Upper lobe of right lung (tissue), 1 donor: Measurements from ENCODE around the gene YTHDF1. TPM values are rescaled to one million over a fixed set of nuclear protein-coding genes. Genes with fewer than 3 reads are reported as not detected.

Experiments used
- ATAC-seq: fragments of 200-7000 bp; cut with Tn5 transposase; one replicate; pipeline ENCODE4 v1.9.1; 2020; ENCODE audit warnings: mild to moderate bottlenecking, moderate library complexity
- DNase-seq: peaks from one replicate; pipeline ENCODE4 v3.0.0-alpha.2; 2020
- H3K27ac ChIP-seq: fragments of 200-600 bp; one replicate; pipeline ENCODE4 v1.8.0; 2022
- H3K27me3 ChIP-seq: fragments of 200-600 bp; one replicate; pipeline ENCODE4 v1.8.0; 2022; ENCODE audit warnings: mild to moderate bottlenecking
- H3K36me3 ChIP-seq: fragments of 200-600 bp; one replicate; pipeline ENCODE4 v1.8.0; 2022
- H3K4me1 ChIP-seq: fragments of 200-600 bp; one replicate; pipeline ENCODE4 v1.8.0; 2022
- H3K4me3 ChIP-seq: fragments of 200-600 bp; one replicate; pipeline ENCODE4 v1.8.0; 2022; ENCODE audit warnings: mild to moderate bottlenecking
- H3K9me3 ChIP-seq: fragments of 200-600 bp; one replicate; pipeline ENCODE4 v1.8.0; 2022
- intact Hi-C: fragments of 100-400 bp; cut with DNase I; formaldehyde crosslinking; loops from one replicate; pipeline ENCODE4 v1.11.0; 2022
- total RNA-seq: library from RNA; stranded (reverse); fragmentation: NEBNext Ultra II Directional; extraction: Animal tissue kit (Norgen Biotek cat#: 25700); gene quantifications from one replicate; pipeline ENCODE4 v1.2.1, GENCODE V29; 2021
- TF ChIP-seq, protein P1 (sequence below): fragments of 200-600 bp; IDR thresholded peaks from one replicate; pipeline ENCODE4 v1.8.0; 2022; ENCODE audit warnings: antibody characterized with exemption
- donor health status: DM: no; HTN: yes; CAD: no; lungs with severe emphysema.

Gene YTHDF1
- total RNA-seq, 1 donor from 2014 or later, result 36.9 TPM

DNA sequence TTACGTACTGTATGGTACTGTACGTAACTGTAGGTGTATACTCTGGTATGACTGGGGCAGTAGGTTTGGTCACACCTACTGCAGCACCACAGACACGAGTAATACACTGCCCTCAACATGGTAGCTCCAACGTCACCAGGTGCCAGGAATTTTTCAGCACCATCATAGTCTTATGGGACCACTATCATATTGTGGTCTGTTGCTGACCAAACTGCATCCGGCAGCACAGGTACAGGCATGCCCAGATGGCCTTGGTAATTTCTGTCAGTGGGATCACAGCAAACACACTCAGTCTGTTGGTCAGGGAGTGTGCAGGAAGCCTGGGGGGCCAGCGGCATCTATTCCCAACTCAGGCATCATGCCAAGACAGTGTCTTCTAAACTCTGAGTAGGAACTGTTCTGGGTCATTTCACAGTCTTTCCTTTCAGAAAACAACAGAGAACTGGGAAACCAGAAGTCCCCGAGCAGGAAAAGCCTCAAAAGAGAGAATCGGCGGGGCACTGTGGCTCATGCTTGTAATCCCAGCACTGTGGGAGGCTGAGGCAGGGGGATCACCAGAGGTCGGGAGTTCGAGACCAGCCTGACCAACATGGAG lies 5.8 kb downstream of the YTHDF1 start:
- DNase-seq, result no peak
- Histone ChIP-seq H3K27ac (no peak overlapping the region), H3K4me1 (peaks cover 26% of the 10 kb centered on the region), H3K9me3 (no peaks in the 10 kb centered on the region), H3K27me3 (no peaks in the 10 kb centered on the region), H3K36me3 (peaks cover 87% of the 10 kb centered on the region), H3K4me3 (no peak overlapping the region)
- TF ChIP-seq, protein P1, sequence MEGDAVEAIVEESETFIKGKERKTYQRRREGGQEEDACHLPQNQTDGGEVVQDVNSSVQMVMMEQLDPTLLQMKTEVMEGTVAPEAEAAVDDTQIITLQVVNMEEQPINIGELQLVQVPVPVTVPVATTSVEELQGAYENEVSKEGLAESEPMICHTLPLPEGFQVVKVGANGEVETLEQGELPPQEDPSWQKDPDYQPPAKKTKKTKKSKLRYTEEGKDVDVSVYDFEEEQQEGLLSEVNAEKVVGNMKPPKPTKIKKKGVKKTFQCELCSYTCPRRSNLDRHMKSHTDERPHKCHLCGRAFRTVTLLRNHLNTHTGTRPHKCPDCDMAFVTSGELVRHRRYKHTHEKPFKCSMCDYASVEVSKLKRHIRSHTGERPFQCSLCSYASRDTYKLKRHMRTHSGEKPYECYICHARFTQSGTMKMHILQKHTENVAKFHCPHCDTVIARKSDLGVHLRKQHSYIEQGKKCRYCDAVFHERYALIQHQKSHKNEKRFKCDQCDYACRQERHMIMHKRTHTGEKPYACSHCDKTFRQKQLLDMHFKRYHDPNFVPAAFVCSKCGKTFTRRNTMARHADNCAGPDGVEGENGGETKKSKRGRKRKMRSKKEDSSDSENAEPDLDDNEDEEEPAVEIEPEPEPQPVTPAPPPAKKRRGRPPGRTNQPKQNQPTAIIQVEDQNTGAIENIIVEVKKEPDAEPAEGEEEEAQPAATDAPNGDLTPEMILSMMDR, result no peak
- no peak for ATAC-seq
- intact Hi-C loops, result no loop called here

- ATAC-seq (no peak), DNase-seq (no peak)
- no peak overlapping the region for H3K27ac ChIP-seq
- TF ChIP-seq, protein P1, result no peak
- H3K9me3 ChIP-seq, result no peaks in the 10 kb centered on the region
- H3K4me3 ChIP-seq, result no peak overlapping the region
- intact Hi-C loops, result no loop called here
- no peaks in the 10 kb centered on the region for H3K27me3 ChIP-seq
- H3K36me3 ChIP-seq, result peaks cover 87% of the 10 kb centered on the region
- H3K4me1 ChIP-seq, result peaks cover 11% of the 10 kb centered on the region
These were observed 7.5 kb downstream of the YTHDF1 start for GRCh38 chr20:63208346-63208909.

- ATAC-seq (no peak), DNase-seq (no peak)
- H3K4me3 ChIP-seq, result no peak overlapping the region
- no peaks in the 10 kb centered on the region for H3K27me3 ChIP-seq
- peaks cover 87% of the 10 kb centered on the region for H3K36me3 ChIP-seq
- intact Hi-C loops, result no loop called here
- no peaks in the 10 kb centered on the region for H3K4me1 ChIP-seq
- H3K9me3 ChIP-seq, result no peaks in the 10 kb centered on the region
- TF ChIP-seq, protein P1, result no peak
- H3K27ac ChIP-seq, result no peak overlapping the region
These were observed 9.1 kb downstream of the YTHDF1 start for GRCh38 chr20:63206878-63207277.

DNA sequence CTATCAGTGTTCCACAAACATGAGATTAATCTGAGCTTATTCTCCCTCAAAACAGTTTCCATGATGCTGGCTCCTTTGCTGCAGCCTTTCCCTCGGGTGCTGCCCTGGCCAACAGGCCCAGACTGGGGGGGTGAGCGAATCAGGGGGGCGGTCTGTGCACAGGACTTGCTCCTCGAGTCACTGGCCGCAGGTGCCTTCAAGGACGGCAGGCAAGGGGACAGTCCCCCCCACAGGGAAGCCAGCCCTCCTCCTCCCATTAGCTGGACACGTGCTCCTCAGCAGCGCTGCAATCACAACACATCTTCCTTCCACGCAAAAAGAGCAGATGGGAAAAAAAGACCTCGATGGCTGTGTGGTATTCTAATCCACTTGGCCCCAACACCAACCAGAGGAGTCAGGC lies 10.0 kb downstream of the YTHDF1 start:
- TF ChIP-seq, protein P1, result no peak
- Histone ChIP-seq H3K4me3 (no peak overlapping the region), H3K9me3 (no peaks in the 10 kb centered on the region), H3K27me3 (no peaks in the 10 kb centered on the region), H3K27ac (no peak overlapping the region), H3K36me3 (peaks cover 92% of the 10 kb centered on the region), H3K4me1 (no peaks in the 10 kb centered on the region)
- DNase-seq (no peak), ATAC-seq (no peak)
- intact Hi-C loops, result no loop called here

DNA sequence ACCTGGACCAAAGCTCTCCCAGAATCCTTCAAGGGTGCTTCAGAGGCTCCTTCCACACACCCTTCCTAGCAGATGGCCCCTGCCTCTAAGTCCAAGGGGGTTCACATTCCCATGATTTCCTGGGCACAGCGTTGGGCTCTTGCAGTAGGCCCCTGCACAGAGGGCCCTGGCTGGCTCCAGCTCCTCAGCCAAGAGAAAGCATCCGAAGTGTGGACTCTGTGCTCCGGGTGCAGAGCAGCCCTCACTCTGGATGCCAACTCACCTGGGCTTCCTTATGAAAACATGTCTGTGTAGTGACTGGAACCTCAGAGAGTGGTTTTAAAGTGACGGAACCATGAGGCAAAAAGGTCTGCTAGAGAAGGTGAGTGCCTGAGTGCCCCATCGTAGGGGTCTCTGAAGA lies 11.6 kb downstream of the YTHDF1 start:
- intact Hi-C loops, result no loop called here
- ATAC-seq (no peak), DNase-seq (no peak)
- H3K4me1 ChIP-seq, result no peaks in the 10 kb centered on the region
- no peak overlapping the region for H3K27ac ChIP-seq
- no peaks in the 10 kb centered on the region for H3K9me3 ChIP-seq
- H3K4me3 ChIP-seq, result no peak overlapping the region
- no peaks in the 10 kb centered on the region for H3K27me3 ChIP-seq
- H3K36me3 ChIP-seq, result peaks cover 80% of the 10 kb centered on the region
- TF ChIP-seq, protein P1, result no peak
